Neural progenitor cell (in vitro differentiated cells): ENCODE data around the gene ARIH2.

ENCODE experiments used
- EZH2 ChIP-seq: fragments of 200-600 bp; sonication (generic); IDR thresholded peaks from 2 replicates; pipeline ENCODE4 v1.6.1; 2017; ENCODE audit warnings: antibody characterized with exemption, mild to moderate bottlenecking, moderate library complexity
- EZH2phosphoT487 ChIP-seq: fragments of 200-600 bp; sonication (generic); IDR thresholded peaks from 2 replicates; pipeline ENCODE4 v1.6.1; 2017; ENCODE audit warnings: antibody characterized with exemption
- TF ChIP-seq, protein P1 (sequence below): fragments of 200-600 bp; sonication (generic); IDR thresholded peaks from 2 replicates; pipeline ENCODE4 v1.5.1; 2017; ENCODE audit warnings: antibody characterized with exemption, mild to moderate bottlenecking

- TF ChIP-seq EZH2, result no peak
- TF ChIP-seq, protein P1, sequence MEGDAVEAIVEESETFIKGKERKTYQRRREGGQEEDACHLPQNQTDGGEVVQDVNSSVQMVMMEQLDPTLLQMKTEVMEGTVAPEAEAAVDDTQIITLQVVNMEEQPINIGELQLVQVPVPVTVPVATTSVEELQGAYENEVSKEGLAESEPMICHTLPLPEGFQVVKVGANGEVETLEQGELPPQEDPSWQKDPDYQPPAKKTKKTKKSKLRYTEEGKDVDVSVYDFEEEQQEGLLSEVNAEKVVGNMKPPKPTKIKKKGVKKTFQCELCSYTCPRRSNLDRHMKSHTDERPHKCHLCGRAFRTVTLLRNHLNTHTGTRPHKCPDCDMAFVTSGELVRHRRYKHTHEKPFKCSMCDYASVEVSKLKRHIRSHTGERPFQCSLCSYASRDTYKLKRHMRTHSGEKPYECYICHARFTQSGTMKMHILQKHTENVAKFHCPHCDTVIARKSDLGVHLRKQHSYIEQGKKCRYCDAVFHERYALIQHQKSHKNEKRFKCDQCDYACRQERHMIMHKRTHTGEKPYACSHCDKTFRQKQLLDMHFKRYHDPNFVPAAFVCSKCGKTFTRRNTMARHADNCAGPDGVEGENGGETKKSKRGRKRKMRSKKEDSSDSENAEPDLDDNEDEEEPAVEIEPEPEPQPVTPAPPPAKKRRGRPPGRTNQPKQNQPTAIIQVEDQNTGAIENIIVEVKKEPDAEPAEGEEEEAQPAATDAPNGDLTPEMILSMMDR, result no peak
- no peak for TF ChIP-seq EZH2phosphoT487
Measured at GRCh38 chr3:49023775-49024174, 105.1 kb downstream of the ARIH2 start.
